ENCODE measurements around the gene CDKN2B-AS1.
A peak's percentile ranks its signal among the peaks of the same experiment; 100 is the strongest.

Gene CDKN2B-AS1

DNA sequence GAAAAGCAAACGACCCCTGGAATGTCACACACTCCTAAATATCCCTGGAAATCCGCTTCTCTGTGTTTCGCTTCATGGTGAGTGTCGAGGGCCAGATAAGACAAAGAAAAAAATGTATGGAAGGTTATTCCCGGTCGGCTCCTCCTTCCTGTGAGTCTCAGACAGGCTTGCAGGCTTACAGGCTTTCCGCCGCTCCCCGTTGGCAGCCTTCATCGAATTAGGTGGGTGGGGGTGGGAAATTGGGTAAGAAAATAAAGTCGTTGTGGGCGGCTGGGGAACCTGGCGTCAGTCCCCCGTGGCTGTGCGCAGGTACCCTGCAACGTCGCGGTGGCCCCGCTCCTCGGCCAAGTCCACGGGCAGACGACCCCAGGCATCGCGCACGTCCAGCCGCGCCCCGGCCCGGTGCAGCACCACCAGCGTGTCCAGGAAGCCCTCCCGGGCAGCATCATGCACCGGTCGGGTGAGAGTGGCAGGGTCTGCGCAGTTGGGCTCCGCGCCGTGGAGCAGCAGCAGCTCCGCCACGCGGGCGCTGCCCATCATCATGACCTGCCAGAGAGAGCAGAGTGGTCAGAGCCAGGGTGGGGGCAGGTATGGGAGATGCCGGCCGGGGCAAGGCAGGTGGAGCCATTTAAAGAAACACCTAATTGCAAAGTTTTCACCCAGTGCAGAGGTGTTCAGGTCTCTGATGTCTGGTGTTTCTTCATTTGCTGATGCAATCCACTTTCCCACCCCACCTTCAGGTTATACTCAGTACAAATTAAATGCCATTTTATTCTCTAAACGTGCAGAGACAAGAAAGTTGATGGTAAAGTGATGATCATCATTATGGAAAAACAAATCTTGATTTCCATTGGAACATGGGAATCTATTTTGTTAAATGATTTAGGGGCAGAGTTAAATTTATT lies 11.4 kb downstream of the CDKN2B-AS1 start:
- DNase-seq (ENCODE audit: low spot score) = no peak

DNA sequence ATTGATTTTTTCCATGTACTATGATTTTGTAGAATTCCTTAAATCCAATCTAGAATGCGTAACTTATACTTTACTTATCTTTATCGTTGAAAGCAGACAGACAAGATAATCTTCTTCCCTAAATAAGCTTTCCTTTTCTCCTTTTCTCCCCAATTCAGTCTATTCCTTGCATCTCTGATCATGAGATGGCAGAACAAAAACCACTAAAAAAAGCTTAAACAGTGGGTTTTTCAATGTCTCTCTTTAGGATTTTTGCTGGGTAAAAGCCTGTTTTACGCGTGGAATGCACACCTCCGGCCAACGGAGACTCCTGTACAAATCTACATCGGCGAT lies 13.8 kb downstream of the CDKN2B-AS1 start:
- no peak for DNase-seq (ENCODE audit: low spot score)

GRCh38 chr9:22008717-22009505 lies 14.3 kb downstream of the CDKN2B-AS1 start, which contains the start of gene CDKN2B:
Gene CDKN2B (minus strand): TSS chr9:22009305. CDS start chr9:22008953, 352 bp downstream.
- DNase-seq (ENCODE audit: low spot score) = peak; percentile 78

- no peak for DNase-seq (ENCODE audit: low spot score)
Measured at GRCh38 chr9:22009506-22009867, 14.9 kb downstream of the CDKN2B-AS1 start.

DNA sequence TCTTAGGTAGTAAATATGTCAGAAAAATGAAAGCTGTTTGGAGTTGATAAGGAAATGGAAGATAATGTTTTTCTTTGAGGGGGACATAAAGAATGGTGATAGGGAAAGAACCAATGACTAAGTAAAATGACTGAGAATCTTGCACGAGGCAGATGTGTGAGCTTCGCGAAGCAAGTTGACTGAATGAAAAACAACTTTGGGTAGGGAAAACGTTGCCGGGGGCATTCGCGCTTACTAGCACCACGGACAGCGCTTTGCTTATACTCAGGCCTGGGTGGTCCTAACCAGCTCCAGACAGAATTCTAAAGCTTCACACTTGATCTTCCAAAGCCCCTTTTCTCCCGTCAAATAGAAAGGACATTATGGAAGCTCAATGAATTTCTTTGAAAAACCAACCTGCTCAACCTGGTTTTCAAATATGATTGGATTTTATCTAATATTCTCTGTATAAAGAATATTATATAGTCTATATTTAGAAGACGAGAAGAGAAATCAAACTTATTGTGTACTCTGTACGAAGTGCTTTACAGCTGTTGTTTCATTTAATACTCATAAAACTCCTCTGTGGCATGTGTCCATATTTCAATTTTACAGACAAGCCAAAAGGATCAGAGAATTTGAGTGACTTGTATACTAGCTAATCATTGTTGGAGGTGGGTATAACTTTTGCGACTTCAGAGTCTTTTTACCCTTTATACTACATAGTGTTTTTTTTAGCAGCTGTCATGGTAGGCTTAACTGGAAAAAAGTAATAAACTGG lies 16.5 kb downstream of the CDKN2B-AS1 start:
- DNase-seq (ENCODE audit: low spot score) = no peak

- DNase-seq (ENCODE audit: low spot score) = no peak
Measured at GRCh38 chr9:22022396-22022795, 27.8 kb downstream of the CDKN2B-AS1 start.

DNA sequence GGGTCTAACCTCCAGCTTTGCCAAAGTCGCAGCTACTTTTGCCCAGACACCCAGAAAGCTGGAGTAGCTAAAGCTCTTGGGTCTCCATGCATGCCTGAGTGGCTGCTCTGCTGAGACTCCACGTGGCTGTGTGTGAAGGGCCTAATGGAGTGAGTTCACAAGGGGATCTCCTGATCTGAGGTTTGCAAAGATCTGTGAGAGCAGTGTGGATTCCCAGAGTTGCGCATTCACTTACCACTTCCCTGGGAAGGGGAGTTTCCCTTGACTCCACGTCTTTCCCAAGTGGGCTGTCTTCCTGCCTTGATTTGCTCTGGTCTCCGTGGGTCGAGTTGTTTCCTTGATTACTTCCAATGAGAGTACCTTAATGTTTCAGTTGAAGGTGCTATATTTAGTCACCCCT lies 32.1 kb downstream of the CDKN2B-AS1 start:
- no peak for DNase-seq (ENCODE audit: low spot score)

DNA sequence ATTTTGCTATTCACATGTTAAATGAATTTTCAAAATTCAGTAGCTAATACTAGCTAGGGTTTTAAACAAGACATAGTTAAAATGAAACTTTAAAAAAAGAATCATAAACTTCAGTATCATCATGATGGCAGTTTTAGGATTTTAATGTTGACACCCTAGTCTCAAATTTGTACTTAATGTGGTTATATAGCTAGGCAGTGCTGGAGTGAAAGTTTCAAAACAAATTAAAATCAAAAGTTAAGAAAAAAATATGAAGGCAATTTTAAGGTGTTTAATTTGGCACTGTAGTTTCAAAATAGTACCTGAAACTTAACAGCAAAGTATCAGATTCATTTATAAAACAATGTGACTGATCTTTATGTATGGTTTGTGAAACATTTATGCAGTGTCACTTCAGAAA lies 33.8 kb downstream of the CDKN2B-AS1 start:
- DNase-seq (ENCODE audit: low spot score) = no peak

- no peak for DNase-seq (ENCODE audit: low spot score)
Measured at GRCh38 chr9:22029231-22029630, 34.6 kb downstream of the CDKN2B-AS1 start.

GRCh38 chr9:22030101-22030598 lies 35.6 kb downstream of the CDKN2B-AS1 start:
- no peak for DNase-seq (ENCODE audit: low spot score)

- DNase-seq (ENCODE audit: low spot score) = no peak
Measured at GRCh38 chr9:22031655-22032411, 37.2 kb downstream of the CDKN2B-AS1 start.

- no peak for DNase-seq (ENCODE audit: low spot score)
Measured at GRCh38 chr9:22033012-22033630, 38.5 kb downstream of the CDKN2B-AS1 start.

- peak; percentile 10 for DNase-seq (ENCODE audit: low spot score)
Measured at GRCh38 chr9:22035591-22036011, 41.0 kb downstream of the CDKN2B-AS1 start.

DNA sequence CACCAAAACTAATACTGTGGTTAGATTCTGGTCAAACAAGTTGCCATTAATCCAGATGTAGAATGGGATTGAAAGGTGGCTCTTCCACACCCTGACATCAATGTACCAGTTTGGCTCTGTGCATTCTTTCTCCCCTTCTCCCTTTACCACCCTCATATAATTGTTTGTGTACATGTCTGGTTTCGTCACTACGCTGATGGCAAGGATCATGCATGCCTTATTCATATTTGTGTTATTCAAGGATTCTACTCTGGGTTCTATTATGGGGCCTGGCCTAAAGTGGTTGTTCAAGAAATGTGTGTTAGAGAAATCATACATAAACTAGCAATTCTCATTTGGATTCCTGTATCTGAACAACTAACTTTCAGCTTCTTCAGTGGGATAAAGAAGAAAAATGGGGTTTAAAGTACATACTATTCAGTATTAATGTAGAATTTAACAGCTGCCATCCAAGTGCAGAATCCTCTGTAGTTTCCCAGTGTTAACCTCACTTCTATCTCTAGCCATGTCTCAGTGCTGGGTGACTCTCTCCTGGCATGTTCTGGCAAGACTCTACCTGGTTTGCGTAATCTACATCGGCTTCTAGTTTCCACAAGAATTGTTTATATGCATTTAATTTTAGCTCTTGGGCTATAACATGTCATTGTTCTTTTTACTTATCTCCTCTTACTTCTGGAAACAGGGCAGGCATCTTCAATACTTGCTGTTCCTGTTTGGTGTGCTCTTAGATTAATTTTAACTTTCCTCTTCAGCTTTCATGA lies 42.5 kb downstream of the CDKN2B-AS1 start:
- no peak for DNase-seq (ENCODE audit: low spot score)

- no peak for DNase-seq (ENCODE audit: low spot score)
Measured at GRCh38 chr9:22037954-22038690, 43.5 kb downstream of the CDKN2B-AS1 start.

DNA sequence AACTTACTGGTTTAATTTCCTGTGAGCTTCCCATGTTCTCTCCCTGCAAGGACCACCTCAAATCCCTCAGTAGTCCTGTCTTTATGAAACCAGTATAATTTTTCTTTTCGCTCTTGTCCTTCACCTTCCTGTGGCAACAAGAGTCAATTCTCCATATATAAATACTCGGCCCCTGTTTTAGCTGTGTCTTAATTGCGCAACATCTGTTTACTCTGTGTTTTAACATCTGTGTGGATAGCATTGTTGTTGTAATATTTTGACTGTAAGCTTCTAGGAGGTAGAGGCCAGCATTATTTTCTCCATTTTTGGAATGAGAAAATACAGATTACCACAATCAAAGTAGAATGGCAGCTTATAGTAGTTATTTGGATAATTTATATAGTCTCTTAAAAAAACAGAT lies 44.7 kb downstream of the CDKN2B-AS1 start:
- no peak for DNase-seq (ENCODE audit: low spot score)

DNA sequence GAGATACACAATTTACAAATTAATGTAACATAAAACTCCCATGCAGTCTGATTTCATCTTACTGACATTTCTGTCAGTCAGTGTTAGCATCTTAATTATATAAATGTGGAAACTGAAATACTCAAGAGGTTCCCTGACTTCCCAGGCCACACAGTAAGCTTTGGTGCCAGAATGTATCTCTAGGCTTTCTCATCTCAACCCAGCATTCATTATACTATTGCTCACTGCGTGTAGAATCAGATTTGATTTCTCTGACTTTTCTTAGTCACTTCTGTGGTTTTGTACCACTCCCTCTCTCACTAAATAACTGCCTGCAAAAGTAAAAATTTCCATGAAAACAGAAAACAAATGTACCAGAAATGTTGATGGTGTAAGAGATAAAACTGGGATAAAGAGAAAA lies 46.2 kb downstream of the CDKN2B-AS1 start:
- no peak for DNase-seq (ENCODE audit: low spot score)

- DNase-seq (ENCODE audit: low spot score) = no peak
Measured at GRCh38 chr9:22041344-22041743, 46.8 kb downstream of the CDKN2B-AS1 start.

DNA sequence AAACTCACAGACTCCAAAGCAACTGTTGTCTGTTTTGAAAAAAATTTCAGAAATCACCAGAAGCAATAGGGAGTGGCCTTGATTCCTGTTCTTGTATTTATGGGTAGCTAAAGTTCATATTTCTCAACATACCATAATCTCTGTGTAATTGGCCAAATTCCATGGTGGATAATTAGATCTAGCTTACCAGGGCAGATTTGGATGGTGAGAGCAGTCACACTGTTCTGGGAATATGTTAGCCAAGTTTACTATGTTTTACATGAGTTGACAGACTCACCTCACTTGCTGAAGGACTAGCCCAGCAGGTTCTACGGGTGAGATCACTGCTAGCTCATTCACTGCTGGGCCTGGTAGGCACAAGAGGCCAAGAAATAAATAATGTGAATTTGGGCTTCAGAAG lies 47.2 kb downstream of the CDKN2B-AS1 start:
- DNase-seq (ENCODE audit: low spot score) = no peak

DNA sequence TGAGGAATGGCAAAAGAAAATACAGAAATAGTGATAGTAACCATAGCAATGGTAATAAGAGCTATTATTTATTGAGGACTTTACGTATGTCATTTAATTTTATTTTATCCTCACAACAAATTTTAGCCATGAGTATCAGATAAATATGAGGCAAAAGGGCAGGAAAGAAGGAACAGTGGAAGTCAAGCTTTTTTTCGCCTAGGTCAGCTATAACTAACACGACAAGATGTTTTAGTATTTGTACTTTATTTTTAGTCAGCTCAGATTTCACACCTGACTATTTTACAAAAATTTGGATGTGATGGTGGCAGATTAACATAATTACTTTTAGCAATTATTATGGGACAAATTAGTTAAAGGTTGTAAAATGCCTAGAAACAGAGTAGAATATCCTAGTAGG lies 49.3 kb downstream of the CDKN2B-AS1 start:
- no peak for DNase-seq (ENCODE audit: low spot score)
